HEK293T (cell line): ENCODE measurements around the gene DPY19L3.

Source experiments
- CTCF ChIA-PET: fragments of 350-600 bp; formaldehyde crosslinking; extraction: SDS; loops from one replicate; lab custom pipeline; 2021; ENCODE audit warnings: antibody characterized with exemption, inconsistent platforms; lab: Yijun Ruan, JAX
- POLR2A ChIA-PET: fragments of 350-600 bp; formaldehyde crosslinking; extraction: SDS; loops from one replicate; lab custom pipeline; 2020; ENCODE audit warnings: antibody characterized with exemption, inconsistent platforms; lab: Yijun Ruan, JAX
- DNase-seq: peaks from one replicate; pipeline ENCODE4 v3.0.0; 2012; ENCODE audit warnings: mixed read lengths; ENCODE audit errors: extremely low spot score
- ARNT ChIP-seq: fragments of 450-650 bp; IDR thresholded peaks from 2 replicates; pipeline ENCODE4 v1.6.1; 2017; ENCODE audit warnings: mild to moderate bottlenecking
- BHLHE40 ChIP-seq: fragments of 450-650 bp; IDR thresholded peaks from 2 replicates; pipeline ENCODE4 v1.6.1; 2016; ENCODE audit warnings: mild to moderate bottlenecking, moderate library complexity, borderline replicate concordance
- CTBP1 ChIP-seq: fragments of 450-650 bp; IDR thresholded peaks from 2 replicates; pipeline ENCODE4 v1.6.1; 2016; ENCODE audit warnings: borderline replicate concordance
- ELF4 ChIP-seq: fragments of 450-650 bp; IDR thresholded peaks from 2 replicates; pipeline ENCODE4 v1.6.1; 2017; ENCODE audit warnings: antibody characterized with exemption
- FOXA1 ChIP-seq: fragments of 450-650 bp; IDR thresholded peaks from 2 replicates; pipeline ENCODE4 v1.6.1; 2016; ENCODE audit warnings: mild to moderate bottlenecking
- FOXK2 ChIP-seq: fragments of 450-650 bp; IDR thresholded peaks from 2 replicates; pipeline ENCODE4 v1.6.1; 2016; ENCODE audit warnings: mild to moderate bottlenecking
- FOXM1 ChIP-seq: fragments of 450-650 bp; IDR thresholded peaks from 2 replicates; pipeline ENCODE4 v1.6.1; 2017; ENCODE audit warnings: mild to moderate bottlenecking, borderline replicate concordance
- HDGF ChIP-seq: fragments of 450-650 bp; IDR thresholded peaks from 2 replicates; pipeline ENCODE4 v1.6.1; 2017; ENCODE audit warnings: antibody characterized with exemption, borderline replicate concordance
- L3MBTL2 ChIP-seq: fragments of 450-650 bp; conservative IDR thresholded peaks from 2 replicates; pipeline ENCODE4 v1.6.1; 2016; ENCODE audit warnings: mild to moderate bottlenecking
- LEF1 ChIP-seq: fragments of 450-650 bp; IDR thresholded peaks from 2 replicates; pipeline ENCODE4 v1.6.1; 2017; ENCODE audit warnings: mild to moderate bottlenecking, borderline replicate concordance
- NFRKB ChIP-seq: fragments of 450-650 bp; IDR thresholded peaks from 2 replicates; pipeline ENCODE4 v1.6.1; 2016; ENCODE audit warnings: mild to moderate bottlenecking, moderate library complexity
- SP1 ChIP-seq: fragments of 450-650 bp; IDR thresholded peaks from 2 replicates; pipeline ENCODE4 v1.6.1; 2017
- SUZ12 ChIP-seq: fragments of 450-650 bp; IDR thresholded peaks from 2 replicates; pipeline ENCODE4 v1.6.1; 2016; ENCODE audit warnings: mild to moderate bottlenecking
- TARDBP ChIP-seq: fragments of 450-650 bp; IDR thresholded peaks from 2 replicates; pipeline ENCODE4 v1.6.1; 2016
- ZNF384 ChIP-seq: fragments of 450-650 bp; IDR thresholded peaks from 2 replicates; pipeline ENCODE4 v1.6.1; 2016
- TF ChIP-seq, protein P1 (sequence below): fragments of 450-650 bp; IDR thresholded peaks from 2 replicates; pipeline ENCODE4 v1.6.1; 2016

DPY19L3 gene

DNA sequence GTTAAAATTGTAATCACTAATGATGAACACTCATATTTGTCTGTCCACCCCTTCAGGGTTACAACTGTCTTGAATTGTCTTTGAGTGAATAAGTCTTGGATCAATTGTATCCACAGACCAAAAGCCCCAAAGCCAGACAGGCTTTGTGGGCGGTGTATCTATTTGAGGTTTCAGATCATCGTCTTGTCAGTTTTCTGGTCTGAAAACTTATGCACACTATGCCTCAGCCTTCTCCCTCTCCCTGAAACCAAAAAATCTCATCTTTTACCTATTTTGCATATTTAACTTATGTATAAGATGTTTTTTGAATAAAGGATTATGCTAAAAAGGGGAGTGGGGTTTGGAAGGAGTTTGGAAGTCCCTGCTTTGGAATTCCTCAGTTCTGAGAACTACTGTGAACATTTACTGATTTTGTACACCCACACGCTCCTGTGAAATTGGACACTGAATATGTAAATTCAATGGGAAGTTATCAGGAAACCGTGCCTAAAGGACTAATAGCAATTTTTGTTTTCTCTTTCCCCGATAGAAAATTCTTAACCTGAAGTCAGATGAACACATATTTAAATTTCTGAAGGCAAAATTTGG, 52.1 kb downstream of the DPY19L3 start:
- TF ChIP-seq ELF4 (no peak), SUZ12 (no peak), BHLHE40 (no peak), FOXM1 (no peak), TARDBP (no peak), SP1 (no peak), NFRKB (no peak), LEF1 (no peak), HDGF (no peak), ZNF384 (no peak), FOXK2 (no peak), CTBP1 (no peak), L3MBTL2 (no peak), FOXA1 (no peak)
- TF ChIP-seq, protein P1, sequence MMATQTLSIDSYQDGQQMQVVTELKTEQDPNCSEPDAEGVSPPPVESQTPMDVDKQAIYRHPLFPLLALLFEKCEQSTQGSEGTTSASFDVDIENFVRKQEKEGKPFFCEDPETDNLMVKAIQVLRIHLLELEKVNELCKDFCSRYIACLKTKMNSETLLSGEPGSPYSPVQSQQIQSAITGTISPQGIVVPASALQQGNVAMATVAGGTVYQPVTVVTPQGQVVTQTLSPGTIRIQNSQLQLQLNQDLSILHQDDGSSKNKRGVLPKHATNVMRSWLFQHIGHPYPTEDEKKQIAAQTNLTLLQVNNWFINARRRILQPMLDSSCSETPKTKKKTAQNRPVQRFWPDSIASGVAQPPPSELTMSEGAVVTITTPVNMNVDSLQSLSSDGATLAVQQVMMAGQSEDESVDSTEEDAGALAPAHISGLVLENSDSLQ = no peak
- POLR2A ChIA-PET = no interaction called here
- CTCF ChIA-PET = no interaction called here

DNA sequence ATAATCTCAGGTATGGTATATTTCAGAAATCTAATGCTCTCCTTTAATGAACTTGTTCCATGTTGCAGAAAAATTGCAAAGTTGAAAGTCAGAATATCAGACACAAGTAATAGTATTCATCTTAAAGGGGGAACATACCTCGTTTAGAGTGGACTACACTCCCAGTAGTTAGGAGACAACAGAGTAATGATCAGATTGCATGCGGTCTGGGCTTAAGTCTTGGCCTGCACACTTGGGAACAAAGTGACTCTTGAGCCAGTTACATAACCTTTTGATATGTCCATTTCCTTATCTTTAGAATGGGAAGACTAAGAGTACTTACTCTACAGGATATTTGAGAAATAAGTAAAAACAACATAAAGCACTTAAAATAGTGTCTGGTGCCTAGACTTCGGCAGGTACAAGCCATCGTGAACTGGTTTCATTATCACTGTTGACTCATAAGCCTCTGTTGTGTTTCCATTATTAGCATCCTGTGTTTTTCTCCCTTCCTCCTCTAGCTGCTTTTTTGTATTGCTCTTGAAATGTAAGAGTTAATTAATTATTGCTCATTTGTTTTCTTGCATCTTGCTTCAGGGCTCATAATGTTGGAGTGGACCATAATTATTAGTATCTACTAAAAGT, 53.0 kb downstream of the DPY19L3 start:
- ChIA-PET CTCF (no interaction called here), POLR2A (no interaction called here)
- TF ChIP-seq L3MBTL2 (no peak), SP1 (no peak), HDGF (no peak), FOXK2 (no peak), ELF4 (no peak), NFRKB (no peak), FOXM1 (no peak), ZNF384 (no peak), TARDBP (no peak), CTBP1 (no peak), LEF1 (no peak), BHLHE40 (no peak), ARNT (no peak), SUZ12 (no peak), FOXA1 (no peak)
- TF ChIP-seq, protein P1 = no peak
- DNase-seq = no peak

More for the DNA sequence above, 52.1 kb downstream of the DPY19L3 start:
- DNase-seq = no peak

DNA sequence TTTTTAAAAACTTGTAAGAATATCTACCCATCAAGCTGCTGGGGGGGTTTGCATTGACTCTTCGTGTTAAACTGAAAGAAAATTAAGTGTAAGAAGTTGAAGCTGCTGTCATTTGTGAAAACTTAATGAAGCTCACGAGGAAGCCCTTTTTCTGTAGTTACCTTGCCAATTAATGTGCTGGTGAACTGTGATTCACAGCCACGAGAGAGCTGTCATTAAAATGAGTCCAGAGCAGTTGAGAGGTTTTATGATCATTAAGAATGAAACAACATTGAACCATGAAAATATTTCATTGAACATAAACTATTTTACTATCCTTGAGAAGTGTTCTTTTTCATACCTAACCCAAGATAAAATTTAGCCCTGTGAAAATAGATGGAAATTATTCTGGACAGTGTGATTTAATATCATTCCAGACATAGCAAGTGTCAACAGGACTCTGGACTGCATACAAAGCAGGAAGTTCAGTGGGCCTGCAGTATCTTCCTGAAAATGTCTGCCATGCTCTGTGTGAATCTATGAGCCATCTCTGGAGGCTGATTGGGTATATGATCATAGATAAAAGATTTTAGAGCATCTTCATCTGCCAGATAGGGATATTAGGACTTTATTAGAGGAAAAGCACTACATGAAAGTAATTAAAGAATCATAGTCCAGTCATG, 53.8 kb downstream of the DPY19L3 start:
- POLR2A ChIA-PET = no interaction called here
- CTCF ChIA-PET = no interaction called here
- DNase-seq = no peak
- no peak for TF ChIP-seq NFRKB
- no peak for TF ChIP-seq FOXA1
- no peak for TF ChIP-seq BHLHE40
- TF ChIP-seq CTBP1 = no peak
- no peak for TF ChIP-seq SUZ12
- TF ChIP-seq, protein P1 = no peak
- TF ChIP-seq ARNT = no peak
- TF ChIP-seq LEF1 = no peak

DNA sequence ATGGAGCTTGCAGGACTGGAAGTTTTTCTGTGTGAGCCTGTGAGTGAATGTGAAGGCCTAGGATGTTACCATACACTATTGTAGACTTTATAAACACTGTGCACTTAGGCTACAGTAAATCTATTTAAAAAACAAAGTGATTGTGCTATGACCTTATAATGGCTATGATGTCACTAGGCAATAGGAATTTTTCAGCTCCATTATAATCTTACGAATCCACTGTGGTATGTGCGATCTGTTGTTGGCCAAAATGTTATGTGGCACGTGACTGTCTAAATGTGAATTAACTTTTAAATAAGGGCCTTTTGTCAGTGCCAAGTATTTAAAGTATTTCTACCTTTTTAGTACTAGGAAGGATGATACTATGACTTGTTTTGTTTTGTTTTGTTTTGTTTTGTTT, 54.9 kb downstream of the DPY19L3 start:
- DNase-seq = no peak
- POLR2A ChIA-PET = no interaction called here
- TF ChIP-seq BHLHE40 (no peak), FOXK2 (no peak), LEF1 (no peak), ARNT (no peak), TARDBP (no peak), FOXM1 (no peak), NFRKB (no peak)
- CTCF ChIA-PET = no interaction called here

DNA sequence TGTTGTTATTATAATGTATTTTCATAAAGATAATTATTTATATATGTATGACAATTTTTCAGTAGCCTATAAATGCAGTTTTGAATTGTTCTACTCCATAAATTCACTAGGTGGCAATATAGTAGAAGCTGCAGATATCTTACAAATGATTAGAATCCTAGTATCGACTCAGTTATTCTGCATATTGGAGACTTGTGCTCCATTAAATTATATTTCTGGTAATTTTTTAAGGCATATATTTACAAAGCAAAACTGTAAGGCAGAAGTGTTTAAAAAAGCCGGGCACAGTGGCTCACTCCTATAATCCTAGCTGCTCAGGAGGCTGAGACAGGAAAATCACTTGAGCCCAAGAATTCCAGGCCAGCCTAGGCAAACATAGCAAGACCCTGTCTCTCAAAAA, 58.7 kb downstream of the DPY19L3 start:
- CTCF ChIA-PET = interaction anchor here (0.6 to 2.5 kb wide), 3 partner anchors 10 to 219 kb away, joined by 3 to 6 read pairs (median 3); no protein-coding TSS in a partner anchor
- no peak for DNase-seq
- POLR2A ChIA-PET = no interaction called here
- TF ChIP-seq TARDBP (no peak), L3MBTL2 (no peak), LEF1 (no peak), ELF4 (no peak), HDGF (no peak), FOXM1 (no peak), CTBP1 (no peak), ARNT (no peak), SP1 (no peak), FOXK2 (no peak)
- TF ChIP-seq, protein P1 = no peak

DNA sequence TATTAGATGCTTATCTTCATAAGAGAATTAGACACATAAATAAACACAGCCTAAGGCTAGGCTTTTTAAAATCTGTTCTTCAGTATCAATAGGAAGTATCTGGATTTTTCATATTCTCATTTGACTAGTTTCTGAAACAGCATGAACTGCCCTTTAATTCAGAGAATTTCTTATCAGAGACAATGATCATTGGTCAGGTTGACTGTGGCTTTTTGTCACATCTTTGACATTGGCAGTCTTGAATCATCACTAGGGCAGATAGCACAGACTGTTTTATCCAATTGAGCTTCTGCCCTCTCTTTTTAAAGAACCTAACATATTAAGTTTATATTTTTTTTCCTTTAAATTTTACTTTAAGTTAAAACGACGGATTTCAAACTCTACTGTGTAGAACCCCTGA, 59.6 kb downstream of the DPY19L3 start:
- no peak for TF ChIP-seq FOXM1
- TF ChIP-seq LEF1 = no peak
- TF ChIP-seq L3MBTL2 = no peak
- TF ChIP-seq CTBP1 = no peak
- no peak for TF ChIP-seq NFRKB
- TF ChIP-seq, protein P1 = no peak
- no peak for TF ChIP-seq HDGF
- TF ChIP-seq SUZ12 = no peak
- POLR2A ChIA-PET = no interaction called here
- CTCF ChIA-PET = interaction anchor here (1.1 to 2.5 kb wide), 2 partner anchors 9 to 105 kb away, joined by 3 to 6 read pairs; no protein-coding TSS in a partner anchor
- DNase-seq = no peak
